GM12878 (cell line): ENCODE results near the gene LSAMP.

ENCODE experiments used
- JUNB ChIP-seq: IDR thresholded peaks from 2 replicates; pipeline ENCODE4 v1.6.1; 2016; ENCODE audit warnings: antibody characterized with exemption, mild to moderate bottlenecking
- JUND ChIP-seq: IDR thresholded peaks from 2 replicates; pipeline ENCODE4 v1.6.1; 2012; ENCODE audit warnings: low read depth, mild to moderate bottlenecking, low read length, improper control_type of control experiment, moderate library complexity
- POLR2A ChIP-seq: IDR thresholded peaks from 2 replicates; pipeline ENCODE4 v1.6.1; 2011; ENCODE audit warnings: low read depth, mild to moderate bottlenecking, low read length
- POLR2AphosphoS2 ChIP-seq: IDR thresholded peaks from 2 replicates; pipeline ENCODE4 v1.6.1; 2011; ENCODE audit warnings: low read depth, mild to moderate bottlenecking, low read length, improper control_type of control experiment, moderate library complexity
- POLR2AphosphoS5 ChIP-seq: IDR thresholded peaks from 2 replicates; pipeline ENCODE4 v1.6.1; 2011; ENCODE audit warnings: mild to moderate bottlenecking, low read length, inconsistent platforms
- RCOR1 ChIP-seq: conservative IDR thresholded peaks from 2 replicates; pipeline ENCODE4 v1.6.1; 2012; ENCODE audit warnings: low read depth, low read length, improper control_type of control experiment
- TAF1 ChIP-seq: IDR thresholded peaks from 2 replicates; pipeline ENCODE4 v1.6.1; 2011; ENCODE audit warnings: mild to moderate bottlenecking, low read depth, low read length, borderline replicate concordance
- WRNIP1 ChIP-seq: IDR thresholded peaks from 2 replicates; pipeline ENCODE4 v1.6.1; 2011; ENCODE audit warnings: low read depth, low read length, improper control_type of control experiment, borderline replicate concordance
- ZZZ3 ChIP-seq: IDR thresholded peaks from 2 replicates; pipeline ENCODE4 v1.6.1; 2011; ENCODE audit warnings: low read depth; ENCODE audit not compliant: control insufficient read depth, insufficient read length
- TF ChIP-seq, protein P1 (sequence below): IDR thresholded peaks from 2 replicates; pipeline ENCODE4 v1.6.1; 2011; ENCODE audit warnings: borderline replicate concordance, low read depth, mild to moderate bottlenecking, moderate library complexity, mixed read lengths, low read length; ENCODE audit not compliant: insufficient read depth; ENCODE audit errors: extremely low read length
- TF ChIP-seq, protein P2 (sequence below), 3 experiments: IDR thresholded peaks in 2 of 3; conservative IDR thresholded peaks in 1 of 3; 2 replicates each; pipeline ENCODE4 v1.5.1; 2011; ENCODE audit warnings: low read depth in 3 of 3, low read length in 3 of 3, mild to moderate bottlenecking in 3 of 3, control low read depth in 2 of 3, moderate library complexity in 2 of 3, inconsistent platforms in 1 of 3, mixed read lengths in 1 of 3; ENCODE audit not compliant: control insufficient read depth in 2 of 3, insufficient read depth in 1 of 3; ENCODE audit errors: extremely low read depth in 1 of 3
- TF ChIP-seq, protein P3 (sequence below): IDR thresholded peaks from 2 replicates; pipeline ENCODE4 v1.6.1; 2012; ENCODE audit warnings: low read length, inconsistent platforms

- TF ChIP-seq, protein P1, sequence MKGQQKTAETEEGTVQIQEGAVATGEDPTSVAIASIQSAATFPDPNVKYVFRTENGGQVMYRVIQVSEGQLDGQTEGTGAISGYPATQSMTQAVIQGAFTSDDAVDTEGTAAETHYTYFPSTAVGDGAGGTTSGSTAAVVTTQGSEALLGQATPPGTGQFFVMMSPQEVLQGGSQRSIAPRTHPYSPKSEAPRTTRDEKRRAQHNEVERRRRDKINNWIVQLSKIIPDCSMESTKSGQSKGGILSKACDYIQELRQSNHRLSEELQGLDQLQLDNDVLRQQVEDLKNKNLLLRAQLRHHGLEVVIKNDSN = no peak
- no peak for TF ChIP-seq POLR2A
- no peak for TF ChIP-seq JUND
- TF ChIP-seq RCOR1 = no peak
- TF ChIP-seq POLR2AphosphoS5 = no peak
- TF ChIP-seq, protein P2, sequence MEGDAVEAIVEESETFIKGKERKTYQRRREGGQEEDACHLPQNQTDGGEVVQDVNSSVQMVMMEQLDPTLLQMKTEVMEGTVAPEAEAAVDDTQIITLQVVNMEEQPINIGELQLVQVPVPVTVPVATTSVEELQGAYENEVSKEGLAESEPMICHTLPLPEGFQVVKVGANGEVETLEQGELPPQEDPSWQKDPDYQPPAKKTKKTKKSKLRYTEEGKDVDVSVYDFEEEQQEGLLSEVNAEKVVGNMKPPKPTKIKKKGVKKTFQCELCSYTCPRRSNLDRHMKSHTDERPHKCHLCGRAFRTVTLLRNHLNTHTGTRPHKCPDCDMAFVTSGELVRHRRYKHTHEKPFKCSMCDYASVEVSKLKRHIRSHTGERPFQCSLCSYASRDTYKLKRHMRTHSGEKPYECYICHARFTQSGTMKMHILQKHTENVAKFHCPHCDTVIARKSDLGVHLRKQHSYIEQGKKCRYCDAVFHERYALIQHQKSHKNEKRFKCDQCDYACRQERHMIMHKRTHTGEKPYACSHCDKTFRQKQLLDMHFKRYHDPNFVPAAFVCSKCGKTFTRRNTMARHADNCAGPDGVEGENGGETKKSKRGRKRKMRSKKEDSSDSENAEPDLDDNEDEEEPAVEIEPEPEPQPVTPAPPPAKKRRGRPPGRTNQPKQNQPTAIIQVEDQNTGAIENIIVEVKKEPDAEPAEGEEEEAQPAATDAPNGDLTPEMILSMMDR (IDR thresholded peaks at IDR 0.05 in 2 of 3, conservative IDR thresholded peaks at IDR 0.05 in 1 of 3; ENCODE audit: control insufficient read depth in 2 of 3, extremely low read depth in 1 of 3, insufficient read depth in 1 of 3, low read depth in 3 of 3, low read length in 3 of 3) = no peak
- no peak for TF ChIP-seq POLR2AphosphoS2
- no peak for TF ChIP-seq JUNB
- TF ChIP-seq TAF1 = no peak
- TF ChIP-seq ZZZ3 = no peak
- TF ChIP-seq, protein P3, sequence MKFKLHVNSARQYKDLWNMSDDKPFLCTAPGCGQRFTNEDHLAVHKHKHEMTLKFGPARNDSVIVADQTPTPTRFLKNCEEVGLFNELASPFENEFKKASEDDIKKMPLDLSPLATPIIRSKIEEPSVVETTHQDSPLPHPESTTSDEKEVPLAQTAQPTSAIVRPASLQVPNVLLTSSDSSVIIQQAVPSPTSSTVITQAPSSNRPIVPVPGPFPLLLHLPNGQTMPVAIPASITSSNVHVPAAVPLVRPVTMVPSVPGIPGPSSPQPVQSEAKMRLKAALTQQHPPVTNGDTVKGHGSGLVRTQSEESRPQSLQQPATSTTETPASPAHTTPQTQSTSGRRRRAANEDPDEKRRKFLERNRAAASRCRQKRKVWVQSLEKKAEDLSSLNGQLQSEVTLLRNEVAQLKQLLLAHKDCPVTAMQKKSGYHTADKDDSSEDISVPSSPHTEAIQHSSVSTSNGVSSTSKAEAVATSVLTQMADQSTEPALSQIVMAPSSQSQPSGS = no peak
- no peak for TF ChIP-seq WRNIP1
Observed at GRCh38 chr3:116408473-116408872, 36.8 kb downstream of the LSAMP start.
